Measurements from ENCODE around the gene TOGARAM2. TPM values are rescaled to one million over a fixed set of nuclear protein-coding genes. Genes with fewer than 3 reads are reported as not detected.

TOGARAM2 gene
- total RNA-seq, 4 donors from 2014 or later, result 1.5 to 3.8 (median 1.9) TPM

GRCh38 chr2:28960401-28960800, 20.7 kb upstream of the TOGARAM2 start:
- 47 to 54% methylated on average over 5 of the region's 5 CpGs for WGBS, 2 donors (ENCODE audit: low coverage in 1 of 2)
- Histone ChIP-seq H3K36me3 (no peaks in the 10 kb centered on the region), H3K9me3 (no peaks in the 10 kb centered on the region), H3K27ac (no peak overlapping the region), H3K4me1 (peaks cover 0 to 10% (median 0%) of the 10 kb centered on the region in 3 donors), H3K4me3 (no peak overlapping the region), H3K27me3 (no peaks in the 10 kb centered on the region)
- no peak for TF ChIP-seq EP300 (IDR thresholded peaks at IDR 0.05)
- no peak for TF ChIP-seq POLR2A (IDR thresholded peaks at IDR 0.05)
- TF ChIP-seq POLR2AphosphoS5 (IDR thresholded peaks at IDR 0.05), result no peak
- TF ChIP-seq CTCF (IDR thresholded peaks at IDR 0.05), result no peak
- no peak for ATAC-seq

GRCh38 chr2:28962505-28962904, 18.6 kb upstream of the TOGARAM2 start:
- no peaks in the 10 kb centered on the region for H3K27me3 ChIP-seq
- H3K4me3 ChIP-seq, result no peak overlapping the region
- H3K9me3 ChIP-seq, result no peaks in the 10 kb centered on the region
- no peak overlapping the region for H3K27ac ChIP-seq
- TF ChIP-seq EP300 (IDR thresholded peaks at IDR 0.05), result no peak
- TF ChIP-seq POLR2AphosphoS5 (IDR thresholded peaks at IDR 0.05), result no peak
- TF ChIP-seq CTCF (IDR thresholded peaks at IDR 0.05), result no peak
- TF ChIP-seq POLR2A (IDR thresholded peaks at IDR 0.05), result no peak
- no peak for ATAC-seq
- H3K36me3 ChIP-seq, result no peaks in the 10 kb centered on the region
- WGBS, 2 donors (ENCODE audit: low coverage in 1 of 2), result 88 to 100% methylated on average over 1 of the region's 1 CpG
- peaks cover 0 to 10% (median 0%) of the 10 kb centered on the region in 3 donors for H3K4me1 ChIP-seq

- H3K4me1 ChIP-seq, result no peaks in the 10 kb centered on the region
- H3K9me3 ChIP-seq, result no peaks in the 10 kb centered on the region
- no peak overlapping the region for H3K27ac ChIP-seq
- no peaks in the 10 kb centered on the region for H3K27me3 ChIP-seq
- 100% methylated on average over 2 to 3 of the region's 6 CpGs for WGBS, 2 donors (ENCODE audit: low coverage in 1 of 2)
- H3K4me3 ChIP-seq, result no peak overlapping the region
- no peaks in the 10 kb centered on the region for H3K36me3 ChIP-seq
- TF ChIP-seq CTCF (IDR thresholded peaks at IDR 0.05), result no peak
- no peak for TF ChIP-seq POLR2AphosphoS5 (IDR thresholded peaks at IDR 0.05)
- TF ChIP-seq EP300 (IDR thresholded peaks at IDR 0.05), result no peak
- no peak for TF ChIP-seq POLR2A (IDR thresholded peaks at IDR 0.05)
- ATAC-seq, result no peak
These were observed 10.5 kb upstream of the TOGARAM2 start for GRCh38 chr2:28970464-28971160.

- Histone ChIP-seq H3K36me3 (no peaks in the 10 kb centered on the region), H3K27me3 (no peaks in the 10 kb centered on the region), H3K9me3 (no peaks in the 10 kb centered on the region), H3K4me1 (no peaks in the 10 kb centered on the region), H3K4me3 (no peak overlapping the region), H3K27ac (no peak overlapping the region)
- no peak for ATAC-seq
- TF ChIP-seq CTCF (IDR thresholded peaks at IDR 0.05) (no peak), EP300 (IDR thresholded peaks at IDR 0.05) (no peak), POLR2AphosphoS5 (IDR thresholded peaks at IDR 0.05) (no peak), POLR2A (IDR thresholded peaks at IDR 0.05) (no peak)
- WGBS, 2 donors (ENCODE audit: low coverage in 1 of 2), result 73 to 81% methylated on average over 4 to 6 of the region's 6 CpGs
These were observed 8.2 kb upstream of the TOGARAM2 start for GRCh38 chr2:28972778-28973335.

GRCh38 chr2:28974252-28974651, 6.8 kb upstream of the TOGARAM2 start:
- no peaks in the 10 kb centered on the region for H3K9me3 ChIP-seq
- no peaks in the 10 kb centered on the region for H3K4me1 ChIP-seq
- TF ChIP-seq POLR2AphosphoS5 (IDR thresholded peaks at IDR 0.05) (no peak), POLR2A (IDR thresholded peaks at IDR 0.05) (no peak), CTCF (IDR thresholded peaks at IDR 0.05) (no peak), EP300 (IDR thresholded peaks at IDR 0.05) (no peak)
- no peak overlapping the region for H3K4me3 ChIP-seq
- 83 to 85% methylated on average over 3 to 4 of the region's 4 CpGs for WGBS, 2 donors (ENCODE audit: low coverage in 1 of 2)
- H3K36me3 ChIP-seq, result no peaks in the 10 kb centered on the region
- no peak for ATAC-seq
- no peak overlapping the region for H3K27ac ChIP-seq
- no peaks in the 10 kb centered on the region for H3K27me3 ChIP-seq

Data from gastroesophageal sphincter (tissue), 4 donors.